Endothelial cell of umbilical vein (primary cell): ENCODE results near the gene MAP3K1. TPM values are rescaled to one million over a fixed set of nuclear protein-coding genes. Genes with fewer than 3 reads are reported as not detected.

Source experiments
- BruUV-seq: library from RNA; stranded (reverse); fragments of 400-500 nt; replicated peaks from 2 replicates; lab custom pipeline; 2021; lab: Mats Ljungman, UMichigan
- CTCF ChIA-PET: fragments of 300-600, 350-600 bp; sonication (Branson Sonifier 250); formaldehyde crosslinking; loops from one replicate; lab custom pipeline; 2021; ENCODE audit warnings: antibody characterized with exemption, inconsistent platforms; lab: Charles Lee
- POLR2A ChIA-PET: fragments of 300-600, 350-600 bp; sonication (Branson Sonifier 250); formaldehyde crosslinking; loops from one replicate; lab custom pipeline; 2021; ENCODE audit warnings: antibody characterized with exemption, inconsistent platforms; lab: Charles Lee
- DNase-seq: peaks from one replicate; pipeline ENCODE4 v3.0.0-alpha.2; 2011; ENCODE audit warnings: low read depth, low spot score
- FAIRE-seq: peaks from 2 replicates; lab custom pipeline; 2011; peaks lifted over from hg19 to GRCh38; lab: Jason Lieb, UNC
- H2AFZ ChIP-seq: 2 replicates; pipeline ENCODE4 v1.6.0; 2012; ENCODE audit warnings: low read depth, low read length, control low read depth, inconsistent platforms
- H3K27ac ChIP-seq: 2 replicates; pipeline ENCODE4 v1.5.1; 2011; ENCODE audit warnings: low read depth, mild to moderate bottlenecking, control low read depth, low read length, moderate library complexity; ENCODE audit not compliant: insufficient read depth
- H3K27me3 ChIP-seq, 2 experiments: 2 replicates each; pipeline versions ENCODE4 v1.6.0 to v1.6.1; 2011; ENCODE audit warnings: low read length in 2 of 2, mixed read lengths in 1 of 2; ENCODE audit not compliant: control insufficient read depth in 2 of 2, insufficient read depth in 2 of 2
- H3K36me3 ChIP-seq, 2 experiments: 2 replicates in 1 of 2; 3 replicates in 1 of 2; pipeline ENCODE4 v1.5.1; 2011; ENCODE audit warnings: low read length in 2 of 2, mild to moderate bottlenecking in 1 of 2, moderate library complexity in 1 of 2; ENCODE audit not compliant: control insufficient read depth in 2 of 2, insufficient read depth in 2 of 2; ENCODE audit errors: extremely low read depth in 1 of 2
- H3K4me1 ChIP-seq: 3 replicates; pipeline ENCODE4 v1.5.1; 2011; ENCODE audit warnings: mild to moderate bottlenecking, low read length; ENCODE audit not compliant: control insufficient read depth, insufficient read depth; ENCODE audit errors: extremely low read depth
- H3K4me2 ChIP-seq: 2 replicates; pipeline ENCODE4 v1.6.1; 2011; ENCODE audit warnings: low read length, control low read depth, mixed read lengths; ENCODE audit not compliant: insufficient read depth
- H3K4me3 ChIP-seq, 3 experiments: fragments of 200-600 bp in 1 of 3; sonication (generic), shearing (Covaris generic) in 1 of 3; replicated peaks in 1 of 3; 2 replicates each; pipeline ENCODE4 v1.5.1; 2011 to 2016; ENCODE audit warnings: control low read depth in 3 of 3, low read length in 3 of 3, mild to moderate bottlenecking in 2 of 3, inconsistent platforms in 1 of 3, low read depth in 1 of 3, moderate library complexity in 1 of 3; ENCODE audit not compliant: insufficient read depth in 1 of 3
- H3K79me2 ChIP-seq: 2 replicates; pipeline ENCODE4 v1.6.0; 2012; ENCODE audit warnings: low read length, inconsistent platforms; ENCODE audit not compliant: control insufficient read depth, insufficient read depth
- H3K9ac ChIP-seq: replicated peaks from 2 replicates; pipeline ENCODE3; 2011; ENCODE audit warnings: low read length, control low read depth; ENCODE audit not compliant: insufficient read depth; ENCODE audit errors: extremely low read depth
- H3K9me1 ChIP-seq: replicated peaks from 3 replicates; pipeline ENCODE4 v1.6.0; 2011; ENCODE audit warnings: mild to moderate bottlenecking, low read length; ENCODE audit not compliant: control insufficient read depth, insufficient read depth; ENCODE audit errors: extremely low read depth
- H3K9me3 ChIP-seq: replicated peaks from 2 replicates; pipeline ENCODE4 v1.5.1; 2012; ENCODE audit warnings: low read length, inconsistent platforms; ENCODE audit not compliant: control insufficient read depth, insufficient read depth
- H4K20me1 ChIP-seq: replicated peaks from 2 replicates; pipeline ENCODE3; 2011; ENCODE audit warnings: mild to moderate bottlenecking, low read length; ENCODE audit not compliant: control insufficient read depth, insufficient read depth; ENCODE audit errors: extremely low read depth
- EZH2 ChIP-seq: IDR thresholded peaks from 2 replicates; pipeline ENCODE4 v1.6.1; 2012; ENCODE audit warnings: borderline replicate concordance, low read depth, mild to moderate bottlenecking, moderate library complexity, low read length, inconsistent platforms; ENCODE audit not compliant: severe bottlenecking
- FOS ChIP-seq: IDR thresholded peaks from 2 replicates; pipeline ENCODE4 v1.6.1; 2011; ENCODE audit warnings: mild to moderate bottlenecking, low read length, moderate library complexity, borderline replicate concordance; ENCODE audit not compliant: insufficient read depth
- GATA2 ChIP-seq: IDR thresholded peaks from 2 replicates; pipeline ENCODE4 v1.7.0; 2011; ENCODE audit warnings: low read depth, mild to moderate bottlenecking, moderate library complexity, mixed read lengths, low read length; ENCODE audit not compliant: insufficient read length, insufficient read depth
- JUN ChIP-seq: IDR thresholded peaks from 2 replicates; pipeline ENCODE4 v1.6.1; 2011; ENCODE audit warnings: borderline replicate concordance, low read depth; ENCODE audit not compliant: insufficient read length, insufficient read depth
- MYC ChIP-seq: IDR thresholded peaks from one replicate; pipeline ENCODE4 v1.6.1; 2011; ENCODE audit warnings: mild to moderate bottlenecking, low read depth, low read length
- POLR2A ChIP-seq: IDR thresholded peaks from 2 replicates; pipeline ENCODE4 v1.6.1; 2012; ENCODE audit warnings: low read depth, mild to moderate bottlenecking, control low read depth, low read length
- POLR2AphosphoS5 ChIP-seq: IDR thresholded peaks from 2 replicates; pipeline ENCODE4 v1.6.1; 2012; ENCODE audit warnings: low read depth, mild to moderate bottlenecking, control low read depth, low read length, moderate library complexity; ENCODE audit not compliant: insufficient read depth
- dilution Hi-C: fragments of 300-500 bp; cut with MboI; formaldehyde crosslinking; loops from one replicate; pipeline ENCODE4 v1.15.0; 2019; ENCODE audit warnings: low sequenced_read_pairs; ENCODE audit not compliant: extremely low pct_ligation_motif_present
- intact Hi-C: fragments of 100-400 bp; cut with micrococcal nuclease; formaldehyde crosslinking; loops from one replicate; pipeline ENCODE4 v1.10.0; 2022
- polyA plus RNA-seq, 4 experiments: library from polyadenylated mRNA; depleted of rRNA in 3 of 4; stranded (reverse) in 3 of 4; unstranded in 1 of 4; fragments of >200 nt; gene quantifications; 2 replicates each; pipeline versions ENCODE4 v1.2.1 to v1.2.3, GENCODE V29; 2011 to 2012; ENCODE audit warnings: missing spikeins in 1 of 4
- total RNA-seq: library from RNA; stranded (reverse); gene quantifications from 2 replicates; pipeline ENCODE4 v1.2.3, GENCODE V29; 2021
- TF ChIP-seq, protein P1 (sequence below), 2 donors: IDR thresholded peaks; 1 replicate in 1 of 2; 2 replicates in 1 of 2; pipeline ENCODE4 v1.5.1; 2011; ENCODE audit warnings: low read length in 2 of 2, mild to moderate bottlenecking in 2 of 2, moderate library complexity in 2 of 2, control low read depth in 1 of 2, inconsistent platforms in 1 of 2, low read depth in 1 of 2; ENCODE audit not compliant: insufficient read depth in 1 of 2; ENCODE audit errors: extremely low read depth in 1 of 2
- TF ChIP-seq, protein P2 (sequence below): IDR thresholded peaks from 2 replicates; pipeline ENCODE4 v1.6.1; 2011; ENCODE audit not compliant: insufficient read depth, insufficient read length

MAP3K1 gene
- total and polyA plus RNA-seq, 2 donors (not counting 3 experiments of a cell fraction or from before 2014, with no cell fraction given), result 5.7 to 14.4 TPM

DNA sequence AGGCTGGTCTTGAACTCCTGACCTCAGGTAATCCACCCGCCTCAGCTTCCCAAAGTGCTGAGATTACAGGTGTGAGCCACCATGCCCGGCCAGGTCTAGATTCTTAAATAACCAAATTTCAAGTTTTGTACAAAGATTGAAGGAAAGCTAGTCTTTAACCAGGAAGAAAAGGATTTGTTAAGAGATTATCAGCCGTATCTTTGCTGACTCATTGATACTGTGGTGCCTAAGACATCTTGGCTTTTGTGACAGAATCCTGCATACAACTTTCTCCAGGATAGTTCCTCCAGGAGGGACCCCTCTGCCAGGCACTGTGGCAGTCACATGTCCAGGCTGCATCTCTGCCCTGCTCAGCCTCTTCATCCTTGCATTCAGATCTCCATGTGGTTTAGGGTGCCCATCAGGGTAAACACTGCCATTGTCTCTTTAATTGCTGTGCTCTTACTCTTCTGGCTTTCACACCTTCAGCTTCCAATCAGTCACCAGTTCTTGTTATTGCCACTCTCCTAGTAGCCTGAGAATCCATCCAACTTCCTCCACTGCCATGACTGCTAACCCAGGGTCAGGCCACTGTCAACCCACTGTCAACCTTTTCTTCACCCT is 10.0 kb downstream of the MAP3K1 start:
- no peaks in the 10 kb centered on the region for H3K4me1 ChIP-seq
- TF ChIP-seq EZH2, result no peak
- TF ChIP-seq FOS, result no peak
- no peak for TF ChIP-seq POLR2A
- no peak for TF ChIP-seq GATA2
- TF ChIP-seq MYC, result no peak
- TF ChIP-seq, protein P1, sequence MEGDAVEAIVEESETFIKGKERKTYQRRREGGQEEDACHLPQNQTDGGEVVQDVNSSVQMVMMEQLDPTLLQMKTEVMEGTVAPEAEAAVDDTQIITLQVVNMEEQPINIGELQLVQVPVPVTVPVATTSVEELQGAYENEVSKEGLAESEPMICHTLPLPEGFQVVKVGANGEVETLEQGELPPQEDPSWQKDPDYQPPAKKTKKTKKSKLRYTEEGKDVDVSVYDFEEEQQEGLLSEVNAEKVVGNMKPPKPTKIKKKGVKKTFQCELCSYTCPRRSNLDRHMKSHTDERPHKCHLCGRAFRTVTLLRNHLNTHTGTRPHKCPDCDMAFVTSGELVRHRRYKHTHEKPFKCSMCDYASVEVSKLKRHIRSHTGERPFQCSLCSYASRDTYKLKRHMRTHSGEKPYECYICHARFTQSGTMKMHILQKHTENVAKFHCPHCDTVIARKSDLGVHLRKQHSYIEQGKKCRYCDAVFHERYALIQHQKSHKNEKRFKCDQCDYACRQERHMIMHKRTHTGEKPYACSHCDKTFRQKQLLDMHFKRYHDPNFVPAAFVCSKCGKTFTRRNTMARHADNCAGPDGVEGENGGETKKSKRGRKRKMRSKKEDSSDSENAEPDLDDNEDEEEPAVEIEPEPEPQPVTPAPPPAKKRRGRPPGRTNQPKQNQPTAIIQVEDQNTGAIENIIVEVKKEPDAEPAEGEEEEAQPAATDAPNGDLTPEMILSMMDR (IDR thresholded peaks at IDR 0.05; ENCODE audit: extremely low read depth in 1 of 2, insufficient read depth in 1 of 2, low read depth in 1 of 2, low read length in 2 of 2), result no peak
- TF ChIP-seq, protein P2, sequence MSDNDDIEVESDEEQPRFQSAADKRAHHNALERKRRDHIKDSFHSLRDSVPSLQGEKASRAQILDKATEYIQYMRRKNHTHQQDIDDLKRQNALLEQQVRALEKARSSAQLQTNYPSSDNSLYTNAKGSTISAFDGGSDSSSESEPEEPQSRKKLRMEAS, result no peak
- no peak for TF ChIP-seq POLR2AphosphoS5
- TF ChIP-seq JUN, result no peak
- H3K27ac ChIP-seq, result no peak overlapping the region
- intact Hi-C loops (no loop called here), dilution Hi-C loops (no loop called here)
- no peaks in the 10 kb centered on the region for H3K9me1 ChIP-seq
- H4K20me1 ChIP-seq, result peaks cover 6% of the 10 kb centered on the region
- no peak overlapping the region for H3K9ac ChIP-seq
- no peak overlapping the region for H2AFZ ChIP-seq
- no peaks in the 10 kb centered on the region for H3K9me3 ChIP-seq
- no peak overlapping the region for H3K4me3 ChIP-seq
- FAIRE-seq (no peak), DNase-seq (no peak)
- no peak overlapping the region for H3K4me2 ChIP-seq
- no TSS peak for BruUV-seq
- H3K27me3 ChIP-seq, result no peaks in the 10 kb centered on the region
- peaks cover 65% of the 10 kb centered on the region for H3K79me2 ChIP-seq
- ChIA-PET POLR2A (no interaction called here), CTCF (interaction anchor here (3.7 kb wide), 1 partner anchor 12 kb away, joined by 43 read pairs; no protein-coding TSS in a partner anchor)
- no peaks in the 10 kb centered on the region for H3K36me3 ChIP-seq
